Upper lobe of right lung (tissue), 1 donor: ENCODE data around the gene C6orf47. TPM values are rescaled to one million over a fixed set of nuclear protein-coding genes. Genes with fewer than 3 reads are reported as not detected.
A peak's percentile ranks its signal among the peaks of the same experiment; 100 is the strongest.

Source experiments
- ATAC-seq: fragments of 200-7000 bp; cut with Tn5 transposase; one replicate; pipeline ENCODE4 v1.9.1; 2020; ENCODE audit warnings: mild to moderate bottlenecking, moderate library complexity
- DNase-seq: peaks from one replicate; pipeline ENCODE4 v3.0.0-alpha.2; 2020
- H3K27ac ChIP-seq: fragments of 200-600 bp; one replicate; pipeline ENCODE4 v1.8.0; 2022
- H3K27me3 ChIP-seq: fragments of 200-600 bp; one replicate; pipeline ENCODE4 v1.8.0; 2022; ENCODE audit warnings: mild to moderate bottlenecking
- H3K36me3 ChIP-seq: fragments of 200-600 bp; one replicate; pipeline ENCODE4 v1.8.0; 2022
- H3K4me1 ChIP-seq: fragments of 200-600 bp; one replicate; pipeline ENCODE4 v1.8.0; 2022
- H3K4me3 ChIP-seq: fragments of 200-600 bp; one replicate; pipeline ENCODE4 v1.8.0; 2022; ENCODE audit warnings: mild to moderate bottlenecking
- H3K9me3 ChIP-seq: fragments of 200-600 bp; one replicate; pipeline ENCODE4 v1.8.0; 2022
- intact Hi-C: fragments of 100-400 bp; cut with DNase I; formaldehyde crosslinking; loops from one replicate; pipeline ENCODE4 v1.11.0; 2022
- total RNA-seq: library from RNA; stranded (reverse); fragmentation: NEBNext Ultra II Directional; extraction: Animal tissue kit (Norgen Biotek cat#: 25700); gene quantifications from one replicate; pipeline ENCODE4 v1.2.1, GENCODE V29; 2021
- TF ChIP-seq, protein P1 (sequence below): fragments of 200-600 bp; IDR thresholded peaks from one replicate; pipeline ENCODE4 v1.8.0; 2022; ENCODE audit warnings: antibody characterized with exemption
- donor health status: DM: no; HTN: yes; CAD: no; lungs with severe emphysema.

Gene C6orf47
- total RNA-seq, 1 donor from 2014 or later: 25.6 TPM

DNA sequence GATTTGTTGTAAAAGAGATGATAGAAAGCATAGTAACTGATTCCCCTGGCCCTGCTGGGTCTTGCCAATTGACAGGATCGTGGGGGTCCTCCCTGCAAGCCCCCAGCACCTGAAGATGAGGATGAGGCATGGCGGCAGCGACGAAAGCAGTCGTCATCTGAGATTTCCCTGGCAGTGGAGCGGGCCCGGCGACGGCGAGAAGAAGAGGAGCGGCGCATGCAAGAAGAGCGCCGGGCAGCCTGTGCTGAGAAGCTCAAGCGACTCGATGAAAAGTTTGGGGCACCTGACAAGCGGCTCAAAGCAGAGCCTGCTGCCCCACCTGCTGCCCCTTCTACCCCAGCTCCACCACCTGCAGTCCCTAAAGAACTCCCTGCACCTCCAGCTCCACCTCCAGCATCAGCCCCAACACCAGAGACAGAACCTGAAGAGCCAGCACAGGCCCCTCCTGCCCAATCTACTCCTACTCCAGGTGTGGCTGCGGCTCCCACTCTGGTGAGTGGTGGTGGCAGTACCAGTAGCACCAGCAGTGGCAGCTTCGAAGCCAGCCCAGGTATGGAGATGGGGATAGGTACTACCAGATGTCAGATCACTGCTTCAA is 32.8 kb downstream of the C6orf47 start:
- TF ChIP-seq, protein P1, sequence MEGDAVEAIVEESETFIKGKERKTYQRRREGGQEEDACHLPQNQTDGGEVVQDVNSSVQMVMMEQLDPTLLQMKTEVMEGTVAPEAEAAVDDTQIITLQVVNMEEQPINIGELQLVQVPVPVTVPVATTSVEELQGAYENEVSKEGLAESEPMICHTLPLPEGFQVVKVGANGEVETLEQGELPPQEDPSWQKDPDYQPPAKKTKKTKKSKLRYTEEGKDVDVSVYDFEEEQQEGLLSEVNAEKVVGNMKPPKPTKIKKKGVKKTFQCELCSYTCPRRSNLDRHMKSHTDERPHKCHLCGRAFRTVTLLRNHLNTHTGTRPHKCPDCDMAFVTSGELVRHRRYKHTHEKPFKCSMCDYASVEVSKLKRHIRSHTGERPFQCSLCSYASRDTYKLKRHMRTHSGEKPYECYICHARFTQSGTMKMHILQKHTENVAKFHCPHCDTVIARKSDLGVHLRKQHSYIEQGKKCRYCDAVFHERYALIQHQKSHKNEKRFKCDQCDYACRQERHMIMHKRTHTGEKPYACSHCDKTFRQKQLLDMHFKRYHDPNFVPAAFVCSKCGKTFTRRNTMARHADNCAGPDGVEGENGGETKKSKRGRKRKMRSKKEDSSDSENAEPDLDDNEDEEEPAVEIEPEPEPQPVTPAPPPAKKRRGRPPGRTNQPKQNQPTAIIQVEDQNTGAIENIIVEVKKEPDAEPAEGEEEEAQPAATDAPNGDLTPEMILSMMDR: no peak
- Histone ChIP-seq H3K4me3 (no peak overlapping the region), H3K4me1 (peaks cover under 1% of the 10 kb centered on the region), H3K27ac (no peak overlapping the region), H3K27me3 (no peaks in the 10 kb centered on the region), H3K9me3 (no peaks in the 10 kb centered on the region), H3K36me3 (peaks cover 95% of the 10 kb centered on the region)
- intact Hi-C loops: no loop called here
- ATAC-seq (no peak), DNase-seq (no peak)

DNA sequence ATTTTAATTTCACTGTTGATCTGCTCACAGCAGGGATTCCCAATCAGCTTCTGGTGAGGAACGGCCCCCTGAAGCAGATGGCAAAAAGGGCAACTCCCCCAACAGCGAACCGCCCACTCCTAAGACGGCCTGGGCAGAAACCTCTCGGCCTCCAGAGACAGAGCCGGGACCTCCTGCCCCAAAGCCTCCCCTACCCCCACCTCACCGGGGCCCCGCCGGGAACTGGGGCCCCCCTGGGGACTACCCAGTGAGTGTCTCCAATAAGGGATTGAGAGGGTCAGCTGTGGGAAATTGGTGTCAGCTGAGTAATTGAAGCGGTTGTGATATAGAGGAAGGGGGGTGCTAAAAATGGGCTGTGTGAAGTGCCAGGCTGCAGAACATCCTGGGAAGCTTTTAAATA is 33.6 kb downstream of the C6orf47 start:
- DNase-seq (no peak), ATAC-seq (no peak)
- Histone ChIP-seq H3K36me3 (peaks cover 87% of the 10 kb centered on the region), H3K4me1 (peaks cover 9% of the 10 kb centered on the region), H3K4me3 (no peak overlapping the region), H3K27ac (no peak overlapping the region), H3K27me3 (no peaks in the 10 kb centered on the region), H3K9me3 (no peaks in the 10 kb centered on the region)
- TF ChIP-seq, protein P1: no peak
- intact Hi-C loops: no loop called here

DNA sequence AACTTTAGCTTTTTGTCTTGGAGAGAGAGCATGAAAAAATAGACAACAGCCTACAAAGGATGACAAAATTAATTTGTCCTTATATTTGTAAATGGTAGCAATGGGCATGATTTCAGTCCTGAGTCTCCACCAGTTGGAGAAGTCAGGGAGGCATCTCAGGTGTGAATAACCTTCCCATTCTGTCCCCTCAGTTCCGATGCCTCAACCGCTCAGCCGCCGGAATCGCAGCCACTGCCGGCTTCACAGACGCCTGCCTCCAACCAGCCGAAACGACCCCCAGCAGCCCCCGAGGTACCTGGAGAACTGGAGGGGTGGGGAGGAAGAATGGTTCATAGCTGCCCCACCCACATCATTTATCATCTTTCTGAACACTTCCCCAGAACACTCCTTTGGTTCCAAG is 36.5 kb downstream of the C6orf47 start:
- H3K4me1 ChIP-seq: peaks cover 21% of the 10 kb centered on the region
- TF ChIP-seq, protein P1: no peak
- DNase-seq: no peak
- no peak overlapping the region for H3K27ac ChIP-seq
- H3K4me3 ChIP-seq: no peak overlapping the region
- intact Hi-C loops: no loop called here
- no peak for ATAC-seq
- no peaks in the 10 kb centered on the region for H3K27me3 ChIP-seq
- no peaks in the 10 kb centered on the region for H3K9me3 ChIP-seq
- H3K36me3 ChIP-seq: peaks cover 59% of the 10 kb centered on the region

DNA sequence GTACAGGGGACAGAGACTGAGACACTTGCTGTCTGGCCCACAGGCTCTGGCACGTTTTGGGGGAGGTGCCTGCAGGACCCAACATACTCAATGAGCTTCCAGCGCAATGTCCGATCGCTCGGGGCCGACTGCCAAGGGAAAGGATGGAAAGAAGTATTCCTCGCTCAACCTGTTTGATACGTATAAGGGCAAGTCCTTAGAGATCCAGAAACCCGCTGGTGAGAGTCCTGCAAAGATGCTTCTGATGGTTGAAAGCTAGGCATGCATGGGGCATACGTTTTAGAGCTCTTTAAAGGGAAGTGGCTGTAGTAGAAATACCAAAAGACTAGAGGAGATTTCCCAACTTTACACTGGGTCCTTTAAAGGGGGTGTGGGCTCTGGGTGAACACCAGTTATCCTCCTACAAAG is 37.9 kb downstream of the C6orf47 start:
- no peak overlapping the region for H3K4me3 ChIP-seq
- H3K27ac ChIP-seq: no peak overlapping the region
- no peaks in the 10 kb centered on the region for H3K27me3 ChIP-seq
- DNase-seq (peak; percentile 73), ATAC-seq (no peak)
- H3K36me3 ChIP-seq: peaks cover 45% of the 10 kb centered on the region
- intact Hi-C loops: no loop called here
- TF ChIP-seq, protein P1: no peak
- H3K9me3 ChIP-seq: no peaks in the 10 kb centered on the region
- H3K4me1 ChIP-seq: peaks cover 21% of the 10 kb centered on the region

DNA sequence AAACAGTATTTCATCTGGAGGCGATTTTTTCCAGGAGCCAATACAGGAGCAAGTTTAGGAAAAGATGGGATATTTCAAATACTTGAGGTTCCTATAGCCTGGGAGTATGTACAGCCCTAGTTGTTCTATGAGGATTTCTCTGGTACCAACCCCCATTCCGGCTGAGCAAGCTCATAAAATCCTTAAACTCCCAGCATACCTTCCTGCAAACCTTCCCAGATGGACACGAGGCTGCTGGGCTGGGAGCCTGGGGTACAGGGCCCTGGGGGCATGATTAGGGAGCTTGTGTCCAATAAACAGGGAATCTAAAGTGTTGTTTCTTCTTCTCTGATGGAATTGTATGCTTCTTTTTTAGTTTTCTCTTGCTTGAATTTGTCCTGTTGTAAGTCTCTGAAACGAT is 38.6 kb downstream of the C6orf47 start:
- Histone ChIP-seq H3K36me3 (peaks cover 38% of the 10 kb centered on the region), H3K27me3 (no peaks in the 10 kb centered on the region), H3K4me3 (peak overlapping the region; percentile 76), H3K4me1 (peaks cover 21% of the 10 kb centered on the region), H3K27ac (peak overlapping the region; percentile 97), H3K9me3 (no peaks in the 10 kb centered on the region)
- ATAC-seq (no peak), DNase-seq (no peak)
- TF ChIP-seq, protein P1: no peak
- intact Hi-C loops: no loop called here
